ENCODE data around the gene DPYSL4. TPM values are rescaled to one million over a fixed set of nuclear protein-coding genes. Genes with fewer than 3 reads are reported as not detected.

DPYSL4 gene
- total RNA-seq, 1 donor from 2014 or later: 26.1 TPM

- Histone ChIP-seq H3K27ac (ENCODE audit: low read depth, low read length) (no peak overlapping the region), H3K27me3 (ENCODE audit: insufficient read depth, low read length) (no peaks in the 10 kb centered on the region), H3K9me3 (ENCODE audit: insufficient read depth, low read depth, low read length) (no peaks in the 10 kb centered on the region), H4K20me1 (ENCODE audit: insufficient read depth, low read length) (no peaks in the 10 kb centered on the region), H3K36me3 (ENCODE audit: insufficient read depth, low read length) (no peaks in the 10 kb centered on the region), H3K9ac (ENCODE audit: low read length) (no peak overlapping the region), H3K4me3 (ENCODE audit: insufficient read depth, low read depth, low read length) (no peak overlapping the region), H3K4me1 (ENCODE audit: insufficient read depth, low read length) (no peaks in the 10 kb centered on the region), H2AFZ (ENCODE audit: low read depth, low read length) (no peak overlapping the region), H3K79me2 (ENCODE audit: insufficient read depth, low read length) (no peaks in the 10 kb centered on the region), H3K4me2 (ENCODE audit: low read length) (no peak overlapping the region)
- Mint-ChIP-seq H3K36me3 (ENCODE audit: low read depth, unreplicated experiment) (peaks cover 13% of the 10 kb centered on the region), H3K27me3 (ENCODE audit: low read depth, unreplicated experiment) (peaks cover 9% of the 10 kb centered on the region), H3K27ac (ENCODE audit: unreplicated experiment) (no peak overlapping the region), H3K4me3 (ENCODE audit: unreplicated experiment) (no peak overlapping the region), H3K9me3 (ENCODE audit: unreplicated experiment) (no peaks in the 10 kb centered on the region), H3K4me1 (ENCODE audit: low read depth, unreplicated experiment) (no peaks in the 10 kb centered on the region)
- DNase-seq (ENCODE audit: low read depth): no peak
- no peak for FAIRE-seq
- TF ChIP-seq EZH2 (IDR thresholded peaks at IDR 0.05; ENCODE audit: insufficient read depth, low read length) (no peak), CTCF (IDR thresholded peaks at IDR 0.05; ENCODE audit: insufficient read depth, low read depth, low read length) (no peak)
These were observed 21.8 kb downstream of the DPYSL4 start for GRCh38 chr10:132208462-132209050.

- Mint-ChIP-seq H3K4me1 (ENCODE audit: low read depth, unreplicated experiment) (no peaks in the 10 kb centered on the region), H3K27ac (ENCODE audit: unreplicated experiment) (no peak overlapping the region), H3K27me3 (ENCODE audit: low read depth, unreplicated experiment) (peaks cover 10% of the 10 kb centered on the region), H3K9me3 (ENCODE audit: unreplicated experiment) (peaks cover under 1% of the 10 kb centered on the region), H3K36me3 (ENCODE audit: low read depth, unreplicated experiment) (peaks cover 14% of the 10 kb centered on the region), H3K4me3 (ENCODE audit: unreplicated experiment) (no peak overlapping the region)
- TF ChIP-seq EZH2 (IDR thresholded peaks at IDR 0.05; ENCODE audit: insufficient read depth, low read length): no peak
- TF ChIP-seq CTCF (IDR thresholded peaks at IDR 0.05; ENCODE audit: insufficient read depth, low read depth, low read length): no peak
- DNase-seq (ENCODE audit: low read depth) (peak; percentile 18), FAIRE-seq (no peak)
- Histone ChIP-seq H3K9ac (ENCODE audit: low read length) (no peak overlapping the region), H3K79me2 (ENCODE audit: insufficient read depth, low read length) (no peaks in the 10 kb centered on the region), H3K27ac (ENCODE audit: low read depth, low read length) (no peak overlapping the region), H3K36me3 (ENCODE audit: insufficient read depth, low read length) (no peaks in the 10 kb centered on the region), H3K4me1 (ENCODE audit: insufficient read depth, low read length) (no peaks in the 10 kb centered on the region), H2AFZ (ENCODE audit: low read depth, low read length) (no peak overlapping the region), H3K4me2 (ENCODE audit: low read length) (no peak overlapping the region), H4K20me1 (ENCODE audit: insufficient read depth, low read length) (no peaks in the 10 kb centered on the region), H3K9me3 (ENCODE audit: insufficient read depth, low read depth, low read length) (no peaks in the 10 kb centered on the region), H3K4me3 (ENCODE audit: insufficient read depth, low read depth, low read length) (no peak overlapping the region), H3K27me3 (ENCODE audit: insufficient read depth, low read length) (no peaks in the 10 kb centered on the region)
These were observed 22.4 kb downstream of the DPYSL4 start for GRCh38 chr10:132209130-132209529.

GRCh38 chr10:132209978-132210530 is 23.3 kb downstream of the DPYSL4 start:
- Histone ChIP-seq H2AFZ (ENCODE audit: low read depth, low read length) (no peak overlapping the region), H3K9ac (ENCODE audit: low read length) (no peak overlapping the region), H3K79me2 (ENCODE audit: insufficient read depth, low read length) (no peaks in the 10 kb centered on the region), H3K27ac (ENCODE audit: low read depth, low read length) (no peak overlapping the region), H4K20me1 (ENCODE audit: insufficient read depth, low read length) (no peaks in the 10 kb centered on the region), H3K4me1 (ENCODE audit: insufficient read depth, low read length) (no peaks in the 10 kb centered on the region), H3K4me2 (ENCODE audit: low read length) (no peak overlapping the region), H3K4me3 (ENCODE audit: insufficient read depth, low read depth, low read length) (no peak overlapping the region), H3K36me3 (ENCODE audit: insufficient read depth, low read length) (no peaks in the 10 kb centered on the region), H3K9me3 (ENCODE audit: insufficient read depth, low read depth, low read length) (no peaks in the 10 kb centered on the region), H3K27me3 (ENCODE audit: insufficient read depth, low read length) (no peaks in the 10 kb centered on the region)
- Mint-ChIP-seq H3K4me1 (ENCODE audit: low read depth, unreplicated experiment) (no peaks in the 10 kb centered on the region), H3K36me3 (ENCODE audit: low read depth, unreplicated experiment) (peaks cover 15% of the 10 kb centered on the region), H3K27ac (ENCODE audit: unreplicated experiment) (no peak overlapping the region), H3K4me3 (ENCODE audit: unreplicated experiment) (no peak overlapping the region), H3K27me3 (ENCODE audit: low read depth, unreplicated experiment) (peaks cover 10% of the 10 kb centered on the region), H3K9me3 (ENCODE audit: unreplicated experiment) (peaks cover 3% of the 10 kb centered on the region)
- TF ChIP-seq EZH2 (IDR thresholded peaks at IDR 0.05; ENCODE audit: insufficient read depth, low read length) (no peak), CTCF (IDR thresholded peaks at IDR 0.05; ENCODE audit: insufficient read depth, low read depth, low read length) (no peak)
- DNase-seq (ENCODE audit: low read depth): no peak
- no peak for FAIRE-seq

All from astrocyte (in vitro differentiated cells and primary cell).